Common myeloid progenitor, CD34-positive (primary cell): ENCODE data around the gene PPIL4.

Source experiments
- CTCF ChIA-PET: fragments of 350-600 bp; sonication (Branson Sonifier 250); formaldehyde crosslinking; loops from one replicate; lab custom pipeline; 2021; ENCODE audit warnings: antibody characterized with exemption; lab: Charles Lee
- POLR2A ChIA-PET: fragments of 350-600 bp; sonication (Branson Sonifier 250); formaldehyde crosslinking; loops from one replicate; lab custom pipeline; 2021; ENCODE audit warnings: antibody characterized with exemption; lab: Charles Lee
- DNase-seq, 3 donors: peaks; one replicate each; pipeline versions ENCODE4 v3.0.0 to v3.0.0-alpha.2; 2013
- H3K27ac ChIP-seq, 2 experiments: 1 replicate in 1 of 2; 2 replicates in 1 of 2; pipeline ENCODE4 v1.7.0; 2013; ENCODE audit warnings: inconsistent platforms in 2 of 2, low read length in 2 of 2, mild to moderate bottlenecking in 2 of 2, low read depth in 1 of 2, moderate library complexity in 1 of 2; ENCODE audit not compliant: severe bottlenecking in 2 of 2, insufficient read depth in 1 of 2, poor library complexity in 1 of 2
- H3K27me3 ChIP-seq, 5 experiments: replicated peaks in 2 of 5; 1 replicate in 3 of 5; 2 replicates in 2 of 5; pipeline versions ENCODE4 v1.6.1 to v1.7.0; 2013; ENCODE audit warnings: low read length in 4 of 5, mild to moderate bottlenecking in 2 of 5, moderate library complexity in 2 of 5, inconsistent platforms in 1 of 5; ENCODE audit not compliant: insufficient read depth in 5 of 5, control insufficient read depth in 4 of 5
- H3K36me3 ChIP-seq, 4 experiments: 1 replicate in 2 of 4; 2 replicates in 2 of 4; pipeline versions ENCODE4 v1.6.1 to v1.7.0; 2013; ENCODE audit warnings: low read length in 3 of 4, control low read depth in 1 of 4, mild to moderate bottlenecking in 1 of 4; ENCODE audit not compliant: control insufficient read depth in 4 of 4, insufficient read depth in 4 of 4
- H3K4me1 ChIP-seq, 4 experiments: 1 replicate in 3 of 4; 2 replicates in 1 of 4; pipeline versions ENCODE4 v1.6.1 to v1.7.1; 2013; ENCODE audit warnings: low read length in 3 of 4, mild to moderate bottlenecking in 3 of 4, control low read depth in 1 of 4, inconsistent platforms in 1 of 4, moderate library complexity in 1 of 4; ENCODE audit not compliant: control insufficient read depth in 4 of 4, insufficient read depth in 4 of 4; ENCODE audit errors: control extremely low read depth in 1 of 4
- H3K4me3 ChIP-seq, 7 experiments: 1 replicate in 4 of 7; 2 replicates in 3 of 7; pipeline versions ENCODE4 v1.5.1 to v1.7.0; 2013; ENCODE audit warnings: mild to moderate bottlenecking in 7 of 7, low read length in 6 of 7, moderate library complexity in 6 of 7, inconsistent platforms in 2 of 7, low read depth in 2 of 7, control low read depth in 1 of 7; ENCODE audit not compliant: insufficient read depth in 4 of 7, control insufficient read depth in 1 of 7; ENCODE audit errors: extremely low read depth in 1 of 7
- H3K9me3 ChIP-seq, 5 experiments: 1 replicate in 4 of 5; 2 replicates in 1 of 5; pipeline versions ENCODE4 v1.6.1 to v1.7.1; 2013; ENCODE audit warnings: low read length in 4 of 5, mild to moderate bottlenecking in 2 of 5, inconsistent platforms in 1 of 5, low read depth in 1 of 5, moderate library complexity in 1 of 5; ENCODE audit not compliant: control insufficient read depth in 4 of 5, insufficient read depth in 2 of 5; ENCODE audit errors: control extremely low read depth in 1 of 5
- WGBS: methylation state at CpG from one replicate; pipeline ENCODE4 v1.1.5; 2013; ENCODE audit not compliant: insufficient coverage; 5-methylcytosine and 5-hydroxymethylcytosine counted together

The PPIL4 gene

DNA sequence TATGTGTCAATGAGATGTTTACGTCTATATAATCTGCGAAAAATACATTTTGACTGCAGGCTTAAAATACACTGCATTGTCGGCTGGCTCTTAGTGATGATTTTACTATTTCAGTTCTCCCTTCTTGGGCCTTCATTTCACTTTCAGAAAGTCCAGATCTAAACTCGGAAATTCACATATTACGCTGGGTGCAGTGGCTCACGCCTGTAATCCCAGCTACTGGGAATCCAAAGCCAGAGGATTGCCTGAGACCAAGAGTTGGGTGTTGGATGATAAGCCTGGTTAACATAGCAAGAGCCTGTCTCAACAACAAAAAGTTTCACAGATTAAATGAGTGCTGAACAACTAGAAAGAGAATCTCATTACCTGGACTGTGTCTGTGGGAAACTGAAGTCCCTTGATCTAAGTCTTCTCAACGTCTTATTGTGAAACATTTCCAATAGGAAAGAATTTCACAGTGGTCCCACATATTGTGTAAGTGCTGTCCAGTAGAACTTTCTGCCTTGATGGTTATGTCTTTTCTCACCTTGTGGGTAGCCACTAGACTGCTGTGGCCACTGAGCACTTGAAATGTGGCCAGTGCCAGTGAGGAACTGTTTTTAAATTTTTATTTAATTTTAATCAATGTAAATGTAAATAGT, 22.2 kb upstream of the PPIL4 start:
- 99% methylated on average over 7 of the region's 7 CpGs for WGBS

DNA sequence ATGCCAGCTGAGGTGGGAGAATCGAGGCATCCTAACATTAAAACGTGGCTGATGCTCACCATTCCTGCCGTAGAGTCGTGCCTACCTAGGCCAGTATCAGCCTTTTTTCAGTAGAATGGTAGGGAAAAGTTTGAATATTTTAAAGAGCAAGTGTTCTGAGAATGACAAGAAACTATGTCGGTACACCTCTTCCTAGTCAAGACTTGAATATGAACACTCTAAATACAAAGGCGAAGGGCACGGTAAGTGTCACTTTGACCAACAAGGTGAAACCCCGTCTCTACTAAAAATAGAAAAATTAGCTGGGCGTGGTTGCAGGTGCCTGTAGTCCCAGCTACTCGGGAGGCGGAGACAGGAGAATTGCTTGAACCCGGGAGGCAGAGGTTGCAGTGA, 21.3 kb upstream of the PPIL4 start:
- peak overlapping the region; percentile 87 to 98 (median 91) for H3K4me3 ChIP-seq
- H3K27me3 ChIP-seq = no peaks in the 10 kb centered on the region
- H3K36me3 ChIP-seq = no peaks in the 10 kb centered on the region
- 47% methylated on average over 12 of the region's 12 CpGs for WGBS
- no peak for DNase-seq
- CTCF ChIA-PET = no interaction called here
- peak overlapping the region in 1 of 2 experiments; percentile 84 for H3K27ac ChIP-seq
- H3K9me3 ChIP-seq = no peaks in the 10 kb centered on the region
- peaks cover 5 to 16% (median 8%) of the 10 kb centered on the region in 4 experiments for H3K4me1 ChIP-seq
- POLR2A ChIA-PET = no interaction called here

More for the DNA sequence above, 22.2 kb upstream of the PPIL4 start:
- Histone ChIP-seq H3K9me3 (no peaks in the 10 kb centered on the region), H3K4me1 (peaks cover 5 to 16% (median 8%) of the 10 kb centered on the region in 4 experiments), H3K4me3 (no peak overlapping the region), H3K27me3 (no peaks in the 10 kb centered on the region), H3K36me3 (peaks cover 0 to under 1% (median 0%) of the 10 kb centered on the region in 4 experiments), H3K27ac (no peak overlapping the region)
- no peak for DNase-seq
- CTCF ChIA-PET = interaction anchor here (0.7 kb wide), 1 partner anchor 25 kb away, joined by 3 read pairs; no protein-coding TSS in a partner anchor
- POLR2A ChIA-PET = no interaction called here

DNA sequence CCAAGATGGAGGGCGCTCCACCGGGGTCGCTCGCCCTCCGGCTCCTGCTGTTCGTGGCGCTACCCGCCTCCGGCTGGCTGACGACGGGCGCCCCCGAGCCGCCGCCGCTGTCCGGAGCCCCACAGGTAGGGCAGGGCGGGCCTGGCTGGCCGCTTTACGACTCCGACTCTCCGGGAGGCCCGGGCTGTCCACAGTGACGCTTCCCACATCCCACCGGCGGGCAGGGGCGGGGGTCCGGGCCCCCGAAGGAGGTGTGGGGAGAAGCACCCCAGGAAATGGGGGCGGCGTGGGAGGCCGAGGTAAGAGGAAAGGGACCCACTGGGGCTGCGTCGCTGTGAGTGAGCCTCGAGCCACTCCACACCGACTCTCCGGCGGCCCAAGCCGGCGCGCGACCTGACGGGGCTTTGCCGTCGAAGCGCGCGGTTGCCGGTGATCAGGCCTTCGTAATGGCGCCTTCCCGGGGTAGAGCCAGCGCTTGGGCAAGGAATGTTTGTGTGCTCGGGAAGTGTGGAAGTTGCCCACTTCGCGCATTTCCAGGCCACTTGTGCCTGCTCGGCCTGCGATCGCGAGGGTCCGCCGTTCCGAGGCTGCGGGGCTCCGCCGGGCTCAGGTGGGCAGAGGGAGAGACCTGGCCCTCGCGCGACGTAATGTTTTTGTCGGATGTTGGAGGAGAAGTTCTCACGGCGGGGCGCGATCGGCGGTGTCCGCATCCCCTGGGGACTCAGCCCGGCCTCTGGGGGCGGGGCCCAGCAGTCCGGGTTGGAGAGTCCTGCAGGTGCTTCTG, 20.8 kb upstream of the PPIL4 start:
- Histone ChIP-seq H3K27me3 (no peaks in the 10 kb centered on the region), H3K27ac (peak overlapping the region; percentile 40 to 84), H3K9me3 (no peaks in the 10 kb centered on the region), H3K4me3 (peak overlapping the region; percentile 87 to 98 (median 91)), H3K4me1 (peaks cover 5 to 16% (median 8%) of the 10 kb centered on the region in 4 experiments), H3K36me3 (no peaks in the 10 kb centered on the region)
- ChIA-PET POLR2A (no interaction called here), CTCF (interaction anchor here (6.4 kb wide), 1 partner anchor 18 kb away, joined by 92 read pairs; the partner anchor contains the start of gene PPIL4)
- peak; percentile 24 to 74 (median 65) for DNase-seq
- under 1% methylated on average over 73 of the region's 81 CpGs for WGBS

DNA sequence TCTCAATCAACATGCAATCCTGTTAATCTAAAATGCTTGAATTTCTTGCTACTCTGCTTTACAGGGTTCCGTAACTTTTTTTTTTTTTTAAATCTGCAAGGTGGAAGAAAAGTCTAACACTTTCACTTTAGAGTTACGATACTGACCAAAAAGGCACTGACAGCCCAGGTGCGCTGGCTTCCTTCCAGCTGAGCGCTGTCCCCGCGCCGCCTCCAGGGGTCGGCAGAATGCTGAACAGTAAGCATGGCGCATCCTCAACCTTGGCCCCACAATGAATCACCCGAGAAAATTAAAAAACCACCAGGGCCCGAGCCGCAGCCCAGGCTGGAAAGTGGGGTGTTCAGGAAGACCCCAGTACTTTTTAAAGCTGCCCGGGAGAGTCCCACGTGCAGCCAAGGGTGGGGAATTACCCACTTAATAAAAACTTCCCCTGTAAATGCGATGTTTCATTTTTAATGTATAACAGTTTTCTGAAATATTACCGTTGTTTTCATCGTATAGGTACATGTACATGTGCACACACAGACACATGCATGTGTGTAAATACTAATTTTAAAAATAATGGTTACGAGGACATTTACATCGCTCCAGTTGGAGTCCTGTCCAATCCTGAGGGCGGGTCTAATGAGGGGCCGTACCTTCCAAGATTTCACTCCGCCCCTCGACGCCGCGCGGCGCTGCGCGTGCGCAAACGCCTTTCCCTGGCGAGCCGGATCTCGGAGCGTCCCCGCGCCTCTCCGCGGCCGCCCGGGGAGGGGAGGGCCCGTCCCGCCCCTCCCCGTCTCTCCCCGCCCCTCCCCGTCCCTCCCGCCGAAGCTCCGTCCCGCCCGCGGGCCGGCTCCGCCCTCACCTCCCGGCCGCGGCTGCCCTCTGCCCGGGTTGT, 19.9 kb upstream of the PPIL4 start, which contains the start of gene GINM1:
Gene GINM1 (plus strand): TSS at position 849 of the 883 bp plus-strand sequence. CDS start 40 bp downstream, outside the sequence.
- H3K27ac ChIP-seq = peak within 1 kb of the TSS; percentile 40 to 84
- no peaks in the 10 kb centered on the region for H3K9me3 ChIP-seq
- H3K36me3 ChIP-seq = no peaks in the 10 kb centered on the region
- ChIA-PET POLR2A (interaction anchor here (0.7 kb wide), 1 partner anchor 794 kb away, joined by 3 read pairs; no protein-coding TSS in a partner anchor), CTCF (interaction anchor here (0.9 to 6.4 kb wide), 2 partner anchors 9 to 17 kb away, joined by 3 to 92 read pairs; partner anchors contain the start of gene PPIL4)
- H3K27me3 ChIP-seq = no peaks in the 10 kb centered on the region
- 0% methylated on average over 32 of the region's 59 CpGs for WGBS
- peaks cover 5 to 16% (median 8%) of the 10 kb centered on the region in 4 experiments for H3K4me1 ChIP-seq
- DNase-seq = peak; percentile 91 to 96 (median 94)
- peak within 1 kb of the TSS; percentile 87 to 98 (median 92) for H3K4me3 ChIP-seq

DNA sequence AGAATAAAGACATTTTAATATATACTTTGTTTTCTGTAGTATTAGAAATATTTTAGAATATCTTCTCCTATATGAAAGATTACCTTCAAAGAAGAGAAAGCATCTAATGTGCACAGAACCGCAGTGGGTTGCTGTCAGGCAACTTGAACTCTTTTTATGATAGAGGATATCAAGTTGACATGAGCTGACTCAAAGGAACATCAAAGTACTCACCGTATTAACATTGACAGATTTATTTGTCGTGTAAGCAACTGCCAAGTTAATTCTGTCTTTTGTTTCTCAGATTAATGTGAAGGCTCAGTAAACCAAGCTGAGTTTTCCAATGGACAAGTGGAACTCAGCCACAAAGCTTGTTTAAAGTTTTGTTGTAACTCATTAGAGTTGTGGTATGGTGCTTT, 18.1 kb upstream of the PPIL4 start:
- Histone ChIP-seq H3K4me1 (peaks cover 5 to 16% (median 8%) of the 10 kb centered on the region in 4 experiments), H3K27ac (no peak overlapping the region), H3K27me3 (peaks cover 0 to under 1% (median 0%) of the 10 kb centered on the region in 5 experiments), H3K36me3 (no peaks in the 10 kb centered on the region), H3K4me3 (no peak overlapping the region), H3K9me3 (no peaks in the 10 kb centered on the region)
- ChIA-PET CTCF (interaction anchor here (0.6 to 6.4 kb wide), 4 partner anchors 13 to 507 kb away, joined by 3 to 92 read pairs (median 4); partner anchors contain the start of gene PPIL4), POLR2A (interaction anchor here (1.5 kb wide), 1 partner anchor 18 kb away, joined by 4 read pairs; the partner anchor contains the start of gene PPIL4)
- WGBS = 100% methylated on average over 3 of the region's 3 CpGs
- no peak for DNase-seq

DNA sequence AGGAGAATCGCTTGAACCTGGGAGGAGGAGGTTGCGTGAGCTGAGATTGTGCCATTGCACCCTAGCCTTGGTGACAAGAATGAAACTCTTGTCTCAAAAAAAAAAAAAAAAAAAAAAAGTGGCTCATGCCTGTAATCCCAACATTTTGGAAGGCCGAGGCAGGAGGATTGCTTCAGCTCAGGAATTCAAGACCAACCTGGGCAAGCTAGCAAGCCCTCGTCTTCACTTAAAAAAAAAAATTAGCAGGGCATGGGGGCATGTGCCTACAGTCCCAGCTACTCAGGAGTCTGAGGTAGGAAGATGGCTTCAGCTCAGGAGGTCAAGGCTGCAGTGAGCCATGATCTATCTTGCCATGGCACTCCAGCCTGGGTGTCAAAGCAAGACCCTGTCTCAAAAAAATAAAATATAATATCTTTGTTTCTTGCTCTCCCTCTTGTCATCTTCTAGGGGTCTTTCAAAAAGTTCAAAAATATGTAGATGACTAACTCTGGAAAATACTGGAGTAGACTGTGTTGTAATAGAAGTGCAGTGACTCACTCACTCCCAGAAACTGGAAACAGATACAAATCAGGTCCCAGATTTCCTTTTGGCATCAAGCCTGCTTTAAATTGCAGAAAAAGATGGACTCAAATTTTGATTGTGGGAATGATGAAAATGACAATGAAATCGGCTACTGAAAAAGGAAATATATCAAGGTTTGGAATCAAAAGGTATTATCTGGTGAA, 17.5 kb upstream of the PPIL4 start:
- no peak overlapping the region for H3K4me3 ChIP-seq
- H3K27ac ChIP-seq = no peak overlapping the region
- ChIA-PET POLR2A (interaction anchor here (1.5 kb wide), 1 partner anchor 18 kb away, joined by 4 read pairs; the partner anchor contains the start of gene PPIL4), CTCF (interaction anchor here (1.0 to 6.4 kb wide), 4 partner anchors 9 to 26 kb away, joined by 3 to 92 read pairs (median 4); partner anchors contain the start of gene PPIL4)
- no peaks in the 10 kb centered on the region for H3K36me3 ChIP-seq
- DNase-seq = no peak
- WGBS = 100% methylated on average over 3 of the region's 5 CpGs
- peaks cover 0 to 3% (median 0%) of the 10 kb centered on the region in 5 experiments for H3K27me3 ChIP-seq
- H3K4me1 ChIP-seq = peaks cover 5 to 16% (median 8%) of the 10 kb centered on the region in 4 experiments
- H3K9me3 ChIP-seq = no peaks in the 10 kb centered on the region
